ENCODE results near the gene RDX.
A peak's percentile ranks its signal among the peaks of the same experiment; 100 is the strongest.
"Not testable (repeated sequence)": the region's sequence is repeated elsewhere in the genome, so short reads cannot be mapped to it uniquely, and the experiment has no call there.

RDX gene

GRCh38 chr11:110297076-110297725 is 787 bp upstream of the RDX start:
- DNase-seq (ENCODE audit: low spot score) = peak; percentile 20
- TF ChIP-seq, protein P1, sequence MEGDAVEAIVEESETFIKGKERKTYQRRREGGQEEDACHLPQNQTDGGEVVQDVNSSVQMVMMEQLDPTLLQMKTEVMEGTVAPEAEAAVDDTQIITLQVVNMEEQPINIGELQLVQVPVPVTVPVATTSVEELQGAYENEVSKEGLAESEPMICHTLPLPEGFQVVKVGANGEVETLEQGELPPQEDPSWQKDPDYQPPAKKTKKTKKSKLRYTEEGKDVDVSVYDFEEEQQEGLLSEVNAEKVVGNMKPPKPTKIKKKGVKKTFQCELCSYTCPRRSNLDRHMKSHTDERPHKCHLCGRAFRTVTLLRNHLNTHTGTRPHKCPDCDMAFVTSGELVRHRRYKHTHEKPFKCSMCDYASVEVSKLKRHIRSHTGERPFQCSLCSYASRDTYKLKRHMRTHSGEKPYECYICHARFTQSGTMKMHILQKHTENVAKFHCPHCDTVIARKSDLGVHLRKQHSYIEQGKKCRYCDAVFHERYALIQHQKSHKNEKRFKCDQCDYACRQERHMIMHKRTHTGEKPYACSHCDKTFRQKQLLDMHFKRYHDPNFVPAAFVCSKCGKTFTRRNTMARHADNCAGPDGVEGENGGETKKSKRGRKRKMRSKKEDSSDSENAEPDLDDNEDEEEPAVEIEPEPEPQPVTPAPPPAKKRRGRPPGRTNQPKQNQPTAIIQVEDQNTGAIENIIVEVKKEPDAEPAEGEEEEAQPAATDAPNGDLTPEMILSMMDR (IDR thresholded peaks at IDR 0.05; ENCODE audit: extremely low read depth, missing control alignments) = no peak

- TF ChIP-seq, protein P1 (IDR thresholded peaks at IDR 0.05; ENCODE audit: extremely low read depth, missing control alignments) = no peak
- peak; percentile 84 for DNase-seq (ENCODE audit: low spot score)
Observed at GRCh38 chr11:110295531-110296225, 736 bp downstream of the RDX start.

DNA sequence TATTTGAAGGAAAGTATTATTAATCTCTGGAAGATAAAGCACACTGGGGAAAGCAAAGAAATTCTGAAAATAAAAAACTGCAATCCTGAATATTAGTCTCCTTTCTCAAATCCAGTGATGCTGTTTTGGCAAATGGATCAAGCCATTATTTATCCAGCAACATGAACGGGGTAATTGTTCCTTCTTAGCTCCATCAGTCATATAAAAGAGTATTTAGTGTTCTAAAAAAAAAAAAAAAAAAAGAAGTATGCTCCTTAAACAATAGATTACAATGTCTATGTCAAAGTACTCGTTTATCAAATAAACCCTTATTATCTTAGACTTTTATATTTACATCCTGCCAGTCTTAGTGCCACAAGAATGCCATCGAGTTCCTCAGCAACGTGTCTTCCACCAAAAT is 1.3 kb downstream of the RDX start:
- peak; percentile 17 for DNase-seq (ENCODE audit: low spot score)
- TF ChIP-seq, protein P1 (IDR thresholded peaks at IDR 0.05; ENCODE audit: extremely low read depth, missing control alignments) = no peak

DNA sequence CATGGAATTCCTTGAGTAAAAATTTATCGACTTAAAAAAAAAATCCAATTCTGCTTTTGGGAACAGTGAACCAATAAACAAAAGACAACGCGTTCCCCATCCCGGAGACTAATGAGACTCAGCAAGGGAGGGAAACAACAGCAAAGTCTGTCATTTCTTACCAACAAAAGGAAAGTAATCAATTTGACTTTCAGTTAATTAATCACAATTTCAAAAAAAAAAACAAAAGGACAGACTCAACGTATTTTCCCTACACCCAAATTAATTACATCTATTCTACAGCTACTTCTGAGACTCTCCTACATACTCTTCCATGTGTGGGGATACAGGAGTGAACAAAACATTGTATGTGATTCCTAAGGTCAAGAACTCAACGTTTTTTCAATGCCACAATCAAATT is 1.9 kb downstream of the RDX start:
- DNase-seq (ENCODE audit: low spot score) = no peak
- TF ChIP-seq, protein P1 (IDR thresholded peaks at IDR 0.05; ENCODE audit: extremely low read depth, missing control alignments) = no peak

DNA sequence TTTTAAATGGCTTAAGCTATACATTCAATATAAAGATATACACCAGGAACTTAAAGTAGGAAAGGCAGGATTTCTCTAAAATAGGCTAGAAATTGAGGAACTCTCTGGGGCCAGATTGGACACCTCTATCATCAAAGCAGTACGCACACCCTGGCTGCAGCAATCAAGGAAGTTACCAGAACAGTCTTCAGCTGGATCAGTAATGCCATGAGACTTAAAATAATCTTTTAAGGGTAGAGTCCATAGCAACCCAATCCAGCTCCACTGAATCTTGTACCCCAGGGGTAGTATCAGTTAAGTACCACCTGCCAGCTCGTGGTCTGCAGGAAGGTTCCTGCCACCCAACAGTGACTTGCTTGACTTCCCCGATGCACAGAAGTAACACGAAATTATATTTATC is 3.0 kb downstream of the RDX start:
- peak; percentile 19 for DNase-seq (ENCODE audit: low spot score)
- TF ChIP-seq, protein P1 (IDR thresholded peaks at IDR 0.05; ENCODE audit: extremely low read depth, missing control alignments) = no peak

- not testable (repeated sequence) for DNase-seq (ENCODE audit: low spot score)
Observed at GRCh38 chr11:110292146-110292545, 4.3 kb downstream of the RDX start.

DNA sequence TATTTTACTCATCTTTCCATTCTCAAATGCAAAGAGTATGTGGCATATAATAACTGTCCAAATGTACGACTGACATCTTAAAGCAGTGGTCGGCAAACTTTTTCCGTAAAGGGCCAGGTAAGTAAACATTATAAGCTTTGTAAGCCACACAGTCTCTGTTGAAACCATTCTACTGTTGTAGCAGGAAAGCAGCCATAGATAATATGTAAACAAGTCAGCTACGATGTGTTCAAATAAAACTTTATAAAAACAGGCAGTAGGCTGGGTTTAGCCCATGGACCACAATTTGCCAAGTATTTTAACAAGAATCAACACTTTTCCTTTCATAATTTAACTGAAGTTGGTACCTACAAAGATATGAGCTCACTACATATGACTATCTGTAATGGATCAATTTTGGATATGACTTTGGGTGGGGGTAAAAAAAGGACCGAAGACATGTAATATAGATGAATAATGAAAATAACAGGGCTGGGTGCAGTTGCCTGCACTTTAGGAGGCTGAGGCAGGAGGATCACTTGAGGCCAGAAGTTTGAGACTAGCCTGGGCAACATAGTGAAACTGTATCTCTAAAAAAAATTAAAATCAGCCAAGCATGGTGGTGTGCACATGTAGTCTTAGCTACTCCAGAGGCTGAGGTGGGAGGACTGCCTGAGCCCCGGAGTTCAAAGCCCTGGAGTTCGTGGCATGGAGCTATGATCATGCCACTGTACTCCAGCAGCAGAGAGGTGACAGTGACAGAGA is 5.7 kb downstream of the RDX start:
- TF ChIP-seq, protein P1 (IDR thresholded peaks at IDR 0.05; ENCODE audit: extremely low read depth, missing control alignments) = no peak

More for the DNA sequence above, 5.7 kb downstream of the RDX start:
- DNase-seq (ENCODE audit: low spot score) = no peak
